ENCODE measurements around the gene URB2.

The URB2 gene

DNA sequence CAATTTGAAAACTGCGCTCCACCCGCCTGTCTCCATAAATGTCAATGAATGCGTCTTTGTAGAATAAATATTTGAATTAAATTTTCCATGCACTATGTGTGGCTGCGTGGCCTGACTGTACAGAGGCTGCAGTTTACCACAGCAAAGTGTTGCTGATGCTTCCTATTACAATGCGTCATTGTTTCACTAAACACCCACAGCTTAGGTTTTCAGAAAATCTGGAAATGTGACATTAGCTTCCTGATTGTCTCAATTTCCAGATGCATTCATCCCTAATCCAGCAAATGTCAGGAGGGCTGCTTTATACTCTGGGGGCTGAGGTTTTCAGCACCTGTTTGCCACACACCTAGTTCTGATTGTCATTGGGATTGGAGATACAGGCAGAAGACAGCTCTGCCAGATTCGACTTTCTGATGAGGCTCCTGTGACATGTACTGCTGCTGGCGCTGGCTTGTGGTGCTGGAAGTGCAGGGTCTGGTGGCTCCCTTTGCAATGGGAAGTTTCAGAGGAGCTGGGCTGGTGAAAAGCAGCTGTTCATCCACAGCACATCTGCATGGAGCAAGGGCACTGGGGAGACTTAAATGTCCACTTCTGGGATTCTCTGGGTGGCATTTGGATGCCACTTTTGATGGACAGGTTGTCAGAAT is 40.0 kb downstream of the URB2 start:
- no peaks in the 10 kb centered on the region for H3K9me3 ChIP-seq (replicated peaks; ENCODE audit: insufficient read depth, low read length)
- DNase-seq, result no peak
- no peak overlapping the region for H3K9ac ChIP-seq (ENCODE audit: low read length)
- no peak overlapping the region for H3K4me2 ChIP-seq (ENCODE audit: low read depth, low read length)
- H3K36me3 ChIP-seq (replicated peaks; ENCODE audit: insufficient read depth, low read length), result no peaks in the 10 kb centered on the region
- no peaks in the 10 kb centered on the region for H4K20me1 ChIP-seq (ENCODE audit: insufficient read depth, low read length)
- no peaks in the 10 kb centered on the region for H3F3A ChIP-seq (ENCODE audit: insufficient read depth, low read length)
- no peaks in the 10 kb centered on the region for H3K4me1 ChIP-seq (ENCODE audit: low read length)
- H3K9me2 ChIP-seq (replicated peaks; ENCODE audit: insufficient read depth, low read length), result no peaks in the 10 kb centered on the region
- no peak overlapping the region for H2AFZ ChIP-seq (ENCODE audit: low read length)
- H3K79me2 ChIP-seq (ENCODE audit: low read length), result no peaks in the 10 kb centered on the region
- H3K27me3 ChIP-seq (replicated peaks; ENCODE audit: insufficient read depth, low read length), result no peaks in the 10 kb centered on the region
- TF ChIP-seq, protein P1, sequence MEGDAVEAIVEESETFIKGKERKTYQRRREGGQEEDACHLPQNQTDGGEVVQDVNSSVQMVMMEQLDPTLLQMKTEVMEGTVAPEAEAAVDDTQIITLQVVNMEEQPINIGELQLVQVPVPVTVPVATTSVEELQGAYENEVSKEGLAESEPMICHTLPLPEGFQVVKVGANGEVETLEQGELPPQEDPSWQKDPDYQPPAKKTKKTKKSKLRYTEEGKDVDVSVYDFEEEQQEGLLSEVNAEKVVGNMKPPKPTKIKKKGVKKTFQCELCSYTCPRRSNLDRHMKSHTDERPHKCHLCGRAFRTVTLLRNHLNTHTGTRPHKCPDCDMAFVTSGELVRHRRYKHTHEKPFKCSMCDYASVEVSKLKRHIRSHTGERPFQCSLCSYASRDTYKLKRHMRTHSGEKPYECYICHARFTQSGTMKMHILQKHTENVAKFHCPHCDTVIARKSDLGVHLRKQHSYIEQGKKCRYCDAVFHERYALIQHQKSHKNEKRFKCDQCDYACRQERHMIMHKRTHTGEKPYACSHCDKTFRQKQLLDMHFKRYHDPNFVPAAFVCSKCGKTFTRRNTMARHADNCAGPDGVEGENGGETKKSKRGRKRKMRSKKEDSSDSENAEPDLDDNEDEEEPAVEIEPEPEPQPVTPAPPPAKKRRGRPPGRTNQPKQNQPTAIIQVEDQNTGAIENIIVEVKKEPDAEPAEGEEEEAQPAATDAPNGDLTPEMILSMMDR (IDR thresholded peaks at IDR 0.05; ENCODE audit: low read length), result no peak
- TF ChIP-seq EZH2 (optimal IDR thresholded peaks at IDR 0.05; ENCODE audit: low read depth, low read length) (no peak), EZH2phosphoT487 (IDR thresholded peaks at IDR 0.05; ENCODE audit: low read length) (no peak)
- H3K27ac ChIP-seq (ENCODE audit: low read length), result no peak overlapping the region
- no peak overlapping the region for H3K4me3 ChIP-seq (ENCODE audit: low read length)

DNA sequence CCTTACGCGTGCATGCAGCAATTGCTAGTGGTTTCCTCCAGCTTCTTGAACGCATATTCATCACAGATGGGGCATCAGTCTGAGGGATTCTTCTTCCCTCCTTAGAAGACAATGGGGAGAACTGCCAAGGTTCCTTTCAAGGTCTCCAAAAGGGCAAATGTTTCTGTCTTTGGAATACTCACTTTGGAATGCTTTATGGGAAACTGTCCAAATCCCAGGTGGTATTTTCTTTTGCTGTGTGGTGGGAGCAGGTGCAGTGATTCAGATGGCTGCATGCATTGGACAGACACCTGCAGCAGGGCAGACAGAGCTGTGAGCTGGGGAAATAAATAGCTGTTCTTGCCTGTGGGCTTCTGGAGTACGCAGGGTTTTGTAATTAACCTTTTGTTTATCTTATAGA is 40.5 kb downstream of the URB2 start:
- Histone ChIP-seq H3K9ac (ENCODE audit: low read length) (no peak overlapping the region), H3K4me3 (ENCODE audit: low read length) (no peak overlapping the region), H3K27me3 (replicated peaks; ENCODE audit: insufficient read depth, low read length) (no peaks in the 10 kb centered on the region), H3K79me2 (ENCODE audit: low read length) (no peaks in the 10 kb centered on the region), H3K9me3 (replicated peaks; ENCODE audit: insufficient read depth, low read length) (no peaks in the 10 kb centered on the region), H3K36me3 (replicated peaks; ENCODE audit: insufficient read depth, low read length) (no peaks in the 10 kb centered on the region), H4K20me1 (ENCODE audit: insufficient read depth, low read length) (no peaks in the 10 kb centered on the region), H3F3A (ENCODE audit: insufficient read depth, low read length) (no peaks in the 10 kb centered on the region; the same call in 1 of the 2 replicates), H2AFZ (ENCODE audit: low read length) (no peak overlapping the region), H3K4me1 (ENCODE audit: low read length) (no peaks in the 10 kb centered on the region), H3K9me2 (replicated peaks; ENCODE audit: insufficient read depth, low read length) (no peaks in the 10 kb centered on the region), H3K27ac (ENCODE audit: low read length) (no peak overlapping the region), H3K4me2 (ENCODE audit: low read depth, low read length) (no peak overlapping the region)
- DNase-seq, result no peak
- TF ChIP-seq EZH2 (optimal IDR thresholded peaks at IDR 0.05; ENCODE audit: low read depth, low read length), result no peak
- no peak for TF ChIP-seq EZH2phosphoT487 (IDR thresholded peaks at IDR 0.05; ENCODE audit: low read length)
- TF ChIP-seq, protein P1 (IDR thresholded peaks at IDR 0.05; ENCODE audit: low read length), result no peak

DNA sequence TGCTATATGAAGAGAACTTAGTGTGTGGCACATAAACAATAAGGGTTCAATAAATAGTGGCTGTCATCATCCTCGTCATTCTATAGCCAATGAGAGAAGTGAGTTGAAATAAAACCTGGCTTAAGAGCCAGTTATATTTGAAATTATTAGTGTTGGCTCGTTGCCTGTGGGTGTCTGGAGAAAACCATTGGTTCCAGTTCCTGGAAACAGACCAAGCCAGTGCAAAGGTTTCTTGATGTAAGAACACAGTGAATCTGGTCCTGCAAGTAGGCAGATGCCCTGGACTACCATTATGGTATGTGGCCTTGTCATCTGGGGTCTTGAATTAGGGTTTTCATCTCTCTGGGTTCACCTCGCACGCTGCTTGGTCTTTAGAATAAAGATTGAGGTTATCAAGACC is 43.3 kb downstream of the URB2 start:
- Histone ChIP-seq H3K9me2 (replicated peaks; ENCODE audit: insufficient read depth, low read length) (no peaks in the 10 kb centered on the region), H4K20me1 (ENCODE audit: insufficient read depth, low read length) (no peaks in the 10 kb centered on the region), H3K27me3 (replicated peaks; ENCODE audit: insufficient read depth, low read length) (no peaks in the 10 kb centered on the region), H3K4me1 (ENCODE audit: low read length) (no peaks in the 10 kb centered on the region), H3K4me2 (ENCODE audit: low read depth, low read length) (no peak overlapping the region), H2AFZ (ENCODE audit: low read length) (no peak overlapping the region), H3F3A (ENCODE audit: insufficient read depth, low read length) (no peaks in the 10 kb centered on the region; the same call in 1 of the 2 replicates), H3K36me3 (replicated peaks; ENCODE audit: insufficient read depth, low read length) (no peaks in the 10 kb centered on the region), H3K4me3 (ENCODE audit: low read length) (no peak overlapping the region), H3K9me3 (replicated peaks; ENCODE audit: insufficient read depth, low read length) (no peaks in the 10 kb centered on the region), H3K27ac (ENCODE audit: low read length) (no peak overlapping the region), H3K9ac (ENCODE audit: low read length) (no peak overlapping the region), H3K79me2 (ENCODE audit: low read length) (no peaks in the 10 kb centered on the region)
- no peak for TF ChIP-seq EZH2 (optimal IDR thresholded peaks at IDR 0.05; ENCODE audit: low read depth, low read length)
- TF ChIP-seq, protein P1 (IDR thresholded peaks at IDR 0.05; ENCODE audit: low read length), result no peak
- TF ChIP-seq EZH2phosphoT487 (IDR thresholded peaks at IDR 0.05; ENCODE audit: low read length), result no peak
- no peak for DNase-seq

Measured in MM.1S (cell line).